ENCODE measurements around the gene CRY2. TPM values are rescaled to one million over a fixed set of nuclear protein-coding genes. Genes with fewer than 3 reads are reported as not detected.

The CRY2 gene
- total RNA-seq, 1 donor from 2014 or later = 56.8 TPM

GRCh38 chr11:45917623-45918330 is 70.5 kb downstream of the CRY2 start, which contains the start of gene PEX16:
PEX16 (minus strand) TSS chr11:45917877; CDS start chr11:45917811, 66 bp downstream.
- TF ChIP-seq, protein P1, sequence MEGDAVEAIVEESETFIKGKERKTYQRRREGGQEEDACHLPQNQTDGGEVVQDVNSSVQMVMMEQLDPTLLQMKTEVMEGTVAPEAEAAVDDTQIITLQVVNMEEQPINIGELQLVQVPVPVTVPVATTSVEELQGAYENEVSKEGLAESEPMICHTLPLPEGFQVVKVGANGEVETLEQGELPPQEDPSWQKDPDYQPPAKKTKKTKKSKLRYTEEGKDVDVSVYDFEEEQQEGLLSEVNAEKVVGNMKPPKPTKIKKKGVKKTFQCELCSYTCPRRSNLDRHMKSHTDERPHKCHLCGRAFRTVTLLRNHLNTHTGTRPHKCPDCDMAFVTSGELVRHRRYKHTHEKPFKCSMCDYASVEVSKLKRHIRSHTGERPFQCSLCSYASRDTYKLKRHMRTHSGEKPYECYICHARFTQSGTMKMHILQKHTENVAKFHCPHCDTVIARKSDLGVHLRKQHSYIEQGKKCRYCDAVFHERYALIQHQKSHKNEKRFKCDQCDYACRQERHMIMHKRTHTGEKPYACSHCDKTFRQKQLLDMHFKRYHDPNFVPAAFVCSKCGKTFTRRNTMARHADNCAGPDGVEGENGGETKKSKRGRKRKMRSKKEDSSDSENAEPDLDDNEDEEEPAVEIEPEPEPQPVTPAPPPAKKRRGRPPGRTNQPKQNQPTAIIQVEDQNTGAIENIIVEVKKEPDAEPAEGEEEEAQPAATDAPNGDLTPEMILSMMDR (IDR thresholded peaks at IDR 0.05) = no peak
- Mint-ChIP-seq H3K27ac (peak within 1 kb of the TSS; percentile 97), H3K4me1 (peaks cover 61% of the 10 kb centered on the region), H3K27me3 (no peaks in the 10 kb centered on the region), H3K36me3 (ENCODE audit: low read depth) (peaks cover 47% of the 10 kb centered on the region), H3K4me3 (peak within 1 kb of the TSS; percentile 94), H3K9me3 (no peaks in the 10 kb centered on the region)
- peak; percentile 87 for DNase-seq
- ChIA-PET CTCF (interaction anchor here (1.0 to 2.0 kb wide), 5 partner anchors 9 to 89 kb away, joined by 3 to 10 read pairs (median 7); no protein-coding TSS in a partner anchor), POLR2A (interaction anchor here (0.6 to 8.2 kb wide), 21 partner anchors 8 to 1921 kb away, joined by 3 to 263 read pairs (median 5); partner anchors contain the start of genes AMBRA1 and CRY2)
- intact Hi-C loops (cut with micrococcal nuclease) = loop anchor here (1.0 to 5.0 kb wide), 9 partner anchors 13 to 700 kb away; partner anchors contain the start of genes ATG13, CRY2, HARBI1 and MAPK8IP1
- peak; percentile 85 for ATAC-seq (ENCODE audit: low read depth)

DNA sequence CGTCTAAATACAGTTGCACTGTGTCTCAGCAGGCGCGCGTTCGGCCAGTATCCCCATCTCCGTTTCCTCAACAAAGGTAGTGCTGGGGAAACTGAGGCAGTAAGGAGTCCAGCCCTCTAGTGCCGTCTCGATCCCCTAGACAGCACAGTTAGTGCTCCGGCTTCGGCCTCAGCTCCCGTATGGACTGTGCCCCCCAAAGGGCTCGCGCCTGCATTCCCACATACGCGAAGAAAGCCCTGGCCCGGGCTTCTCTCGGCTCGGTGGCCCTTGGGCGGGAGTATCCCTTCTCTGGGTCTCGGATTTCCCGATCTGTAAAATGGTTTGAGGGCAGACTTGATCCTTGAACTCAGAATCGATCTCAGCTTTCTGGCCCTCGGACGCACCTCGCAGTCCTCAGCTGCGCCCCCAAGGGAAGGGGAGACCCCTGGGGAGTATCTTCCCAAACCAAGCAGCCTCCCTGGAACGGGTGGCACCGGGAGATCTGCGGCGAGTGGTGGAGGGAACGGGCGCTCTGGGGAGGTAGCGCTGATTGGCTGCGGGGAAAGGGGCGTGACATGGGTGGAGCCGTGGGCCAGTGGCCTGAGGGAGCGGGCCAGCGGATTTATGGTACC is 71.2 kb downstream of the CRY2 start:
- intact Hi-C loops (cut with micrococcal nuclease) = loop anchor here (1.0 to 5.0 kb wide), 6 partner anchors 12 to 204 kb away; partner anchors contain the start of genes CRY2, MAPK8IP1, PHF21A and SLC35C1
- TF ChIP-seq, protein P1 (IDR thresholded peaks at IDR 0.05) = no peak
- peaks cover 45% of the 10 kb centered on the region for H3K36me3 Mint-ChIP-seq (ENCODE audit: low read depth)
- ATAC-seq (ENCODE audit: low read depth) (peak; percentile 26), DNase-seq (peak; percentile 67)
- peak overlapping the region; percentile 97 for H3K27ac Mint-ChIP-seq
- H3K9me3 Mint-ChIP-seq = no peaks in the 10 kb centered on the region
- no peaks in the 10 kb centered on the region for H3K27me3 Mint-ChIP-seq
- H3K4me1 Mint-ChIP-seq = peaks cover 64% of the 10 kb centered on the region
- CTCF ChIA-PET = interaction anchor here (1.0 to 2.0 kb wide), 5 partner anchors 8 to 88 kb away, joined by 3 to 10 read pairs (median 7); no protein-coding TSS in a partner anchor
- POLR2A ChIA-PET = interaction anchor here (0.6 to 8.2 kb wide), 17 partner anchors 7 to 1920 kb away, joined by 3 to 263 read pairs (median 5); partner anchors contain the start of gene CRY2
- peak overlapping the region; percentile 94 for H3K4me3 Mint-ChIP-seq

DNA sequence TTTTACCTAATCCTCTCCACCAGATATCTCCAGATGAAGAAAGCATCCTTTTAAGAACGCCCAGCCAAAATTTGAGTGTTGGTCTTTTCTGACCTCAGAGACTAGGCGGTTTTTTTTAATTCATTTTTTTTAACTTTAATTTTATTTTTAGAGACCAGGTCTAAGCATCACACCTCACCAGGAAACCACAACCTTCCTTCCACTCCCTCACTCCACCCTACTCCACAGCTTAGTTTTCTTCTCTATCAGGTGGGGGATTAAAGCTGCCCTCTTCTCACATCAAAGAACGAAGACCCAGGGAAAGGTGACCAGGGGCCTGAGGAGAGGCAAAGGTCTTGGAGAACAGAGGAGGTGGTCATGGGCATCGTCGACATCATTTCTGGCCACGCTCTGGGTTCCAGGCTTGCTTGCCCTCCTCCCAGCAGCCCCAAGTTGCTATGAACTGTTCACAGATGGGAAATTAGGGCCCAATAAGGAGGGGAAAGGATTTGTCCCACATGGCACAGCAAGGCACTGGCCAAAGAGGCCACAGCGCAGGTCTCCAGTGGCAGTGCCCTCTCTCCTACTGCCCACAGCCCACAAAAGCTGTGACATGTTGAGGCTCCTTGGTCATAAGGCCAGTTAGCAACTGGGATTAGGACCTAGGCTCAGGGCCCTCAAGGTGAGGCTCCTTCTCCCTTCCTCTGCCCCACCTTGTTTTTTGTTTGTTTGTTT is 71.8 kb downstream of the CRY2 start:
- ChIA-PET POLR2A (interaction anchor here (1.9 to 8.2 kb wide), 2 partner anchors 15 to 46 kb away, joined by 12 to 263 read pairs; no protein-coding TSS in a partner anchor), CTCF (interaction anchor here (1.3 to 2.0 kb wide), 3 partner anchors 11 to 87 kb away, joined by 7 to 10 read pairs (median 8); no protein-coding TSS in a partner anchor)
- H3K36me3 Mint-ChIP-seq (ENCODE audit: low read depth) = peaks cover 42% of the 10 kb centered on the region
- intact Hi-C loops (cut with micrococcal nuclease) = loop anchor here (1.0 to 5.0 kb wide), 6 partner anchors 11 to 203 kb away; partner anchors contain the start of genes CRY2, MAPK8IP1, PHF21A and SLC35C1
- DNase-seq = no peak
- TF ChIP-seq, protein P1 (IDR thresholded peaks at IDR 0.05) = no peak
- no peaks in the 10 kb centered on the region for H3K27me3 Mint-ChIP-seq
- H3K4me1 Mint-ChIP-seq = peaks cover 68% of the 10 kb centered on the region
- H3K4me3 Mint-ChIP-seq = peak overlapping the region; percentile 94
- peak overlapping the region; percentile 97 for H3K27ac Mint-ChIP-seq
- no peaks in the 10 kb centered on the region for H3K9me3 Mint-ChIP-seq
- no peak for ATAC-seq (ENCODE audit: low read depth)

DNA sequence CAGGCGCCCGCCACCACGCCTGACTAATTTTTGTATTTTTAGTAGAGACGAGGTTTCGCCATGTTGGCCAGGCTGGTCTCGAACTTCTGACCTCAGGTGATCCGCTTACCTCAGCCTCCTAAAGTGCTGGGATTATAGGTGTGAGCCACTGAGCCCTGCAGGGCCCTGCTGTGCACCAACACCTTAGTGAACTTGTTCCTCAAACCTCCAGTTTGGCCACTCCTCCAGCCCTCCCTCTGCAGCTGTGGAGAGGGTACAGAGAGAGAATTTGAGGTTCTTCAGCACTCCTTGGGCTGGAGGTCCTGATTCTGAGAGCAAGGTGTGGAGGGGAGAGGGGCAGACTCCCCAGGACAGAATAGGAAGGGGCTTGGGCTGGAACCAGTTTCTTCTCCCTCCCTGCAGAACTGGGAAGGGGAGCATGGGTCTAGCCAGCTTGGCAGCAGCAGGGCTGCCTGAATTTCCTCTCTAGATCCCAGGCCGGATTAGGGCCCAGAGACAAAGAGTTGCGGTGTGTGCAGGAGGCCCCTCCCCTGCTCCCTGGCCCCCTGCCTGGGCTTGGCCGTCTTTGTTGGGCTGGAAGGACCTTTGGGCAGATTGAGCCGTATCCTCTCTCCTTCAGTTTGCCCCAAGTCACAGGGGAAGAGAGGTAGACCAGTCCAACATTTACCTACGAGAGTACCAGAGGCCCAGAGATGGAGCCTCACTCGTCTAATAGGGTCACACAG is 72.7 kb downstream of the CRY2 start:
- CTCF ChIA-PET = no interaction called here
- DNase-seq (no peak), ATAC-seq (ENCODE audit: low read depth) (no peak)
- TF ChIP-seq, protein P1 (IDR thresholded peaks at IDR 0.05) = no peak
- peak overlapping the region; percentile 97 for H3K27ac Mint-ChIP-seq
- peak overlapping the region; percentile 78 for H3K4me3 Mint-ChIP-seq
- H3K27me3 Mint-ChIP-seq = no peaks in the 10 kb centered on the region
- POLR2A ChIA-PET = interaction anchor here (8.2 kb wide), 1 partner anchor 14 kb away, joined by 263 read pairs; no protein-coding TSS in a partner anchor
- H3K9me3 Mint-ChIP-seq = no peaks in the 10 kb centered on the region
- H3K4me1 Mint-ChIP-seq = peaks cover 77% of the 10 kb centered on the region
- intact Hi-C loops (cut with micrococcal nuclease) = loop anchor here (5.0 kb wide), 2 partner anchors 113 to 202 kb away; partner anchors contain the start of genes PHF21A and SLC35C1
- peaks cover 40% of the 10 kb centered on the region for H3K36me3 Mint-ChIP-seq (ENCODE audit: low read depth)
